T1000 (cell line): ENCODE measurements around the gene NACC2.
A peak's percentile ranks its signal among the peaks of the same experiment; 100 is the strongest.
"Not testable (repeated sequence)": the region's sequence is repeated elsewhere in the genome, so short reads cannot be mapped to it uniquely, and the experiment has no call there.

Source experiments
- DNase-seq: peaks from one replicate; lab custom pipeline; 2025; ENCODE audit warnings: mixed read lengths; lab: John Stamatoyannopoulos, UW

NACC2 gene

GRCh38 chr9:136110082-136111061 lies 15.3 kb upstream of the NACC2 start:
- no peak for DNase-seq

- peak; percentile 95 for DNase-seq
Measured at GRCh38 chr9:136109351-136110081, 14.4 kb upstream of the NACC2 start.

- no peak for DNase-seq
Measured at GRCh38 chr9:136108648-136109266, 13.7 kb upstream of the NACC2 start.

GRCh38 chr9:136107953-136108647 lies 13.0 kb upstream of the NACC2 start:
- no peak for DNase-seq

- no peak for DNase-seq
Measured at GRCh38 chr9:136107155-136107952, 12.3 kb upstream of the NACC2 start.

- peak; percentile 36 for DNase-seq
Measured at GRCh38 chr9:136105398-136106135, 10.5 kb upstream of the NACC2 start.

- no peak for DNase-seq
Measured at GRCh38 chr9:136104916-136105315, 9.8 kb upstream of the NACC2 start.

GRCh38 chr9:136104488-136104800 lies 9.4 kb upstream of the NACC2 start:
- no peak for DNase-seq

- no peak for DNase-seq
Measured at GRCh38 chr9:136103651-136104487, 8.8 kb upstream of the NACC2 start.

- not testable (repeated sequence) for DNase-seq
Measured at GRCh38 chr9:136101615-136102074, 6.6 kb upstream of the NACC2 start.

GRCh38 chr9:136100700-136101614 lies 5.9 kb upstream of the NACC2 start:
- no peak for DNase-seq

GRCh38 chr9:136099542-136099941 lies 4.5 kb upstream of the NACC2 start:
- DNase-seq = no peak

- no peak for DNase-seq
Measured at GRCh38 chr9:136098844-136099243, 3.8 kb upstream of the NACC2 start.

GRCh38 chr9:136098210-136098609 lies 3.1 kb upstream of the NACC2 start:
- DNase-seq = no peak

GRCh38 chr9:136096505-136097001 lies 1.5 kb upstream of the NACC2 start:
- DNase-seq = no peak

GRCh38 chr9:136093995-136094881 lies 851 bp downstream of the NACC2 start:
- DNase-seq = no peak

GRCh38 chr9:136093346-136093986 lies 1.6 kb downstream of the NACC2 start:
- no peak for DNase-seq
